Esophagus squamous epithelium (tissue), 5 donors: Measurements from ENCODE around the gene FBXW7. TPM values are rescaled to one million over a fixed set of nuclear protein-coding genes. Genes with fewer than 3 reads are reported as not detected.

Experiments used
- DNase-seq: peaks from one replicate; lab custom pipeline; 2025; lab: John Stamatoyannopoulos, UW
- H3K27ac ChIP-seq, 4 donors: fragments of 200-600 bp; sonication (generic); one replicate each; pipeline ENCODE4 v1.5.1; 2016 to 2019; ENCODE audit warnings: mild to moderate bottlenecking in 1 of 4
- H3K27me3 ChIP-seq, 4 donors: fragments of 200-600 bp; sonication (generic); 1 replicate in 3 of 4; 2 replicates in 1 of 4; pipeline versions ENCODE4 v1.5.1 to v1.6.0; 2017 to 2021; ENCODE audit warnings: antibody characterized with exemption in 1 of 4
- H3K36me3 ChIP-seq, 3 donors: fragments of 200-600 bp; sonication (generic); one replicate each; pipeline ENCODE4 v1.5.1; 2016 to 2019
- H3K4me1 ChIP-seq, 3 donors: fragments of 200-600 bp; sonication (generic); one replicate each; pipeline ENCODE4 v1.5.1; 2017 to 2019
- H3K4me3 ChIP-seq, 4 donors: fragments of 200-600 bp; sonication (generic); 1 replicate in 3 of 4; 2 replicates in 1 of 4; pipeline ENCODE4 v1.5.1; 2016 to 2019; ENCODE audit warnings: mild to moderate bottlenecking in 2 of 4, moderate library complexity in 1 of 4
- H3K9me3 ChIP-seq, 3 donors: fragments of 200-600 bp; sonication (generic); one replicate each; pipeline ENCODE4 v1.5.1; 2016 to 2019
- CTCF ChIP-seq, 6 experiments: fragments of 450-650 bp in 4 of 6; fragments of 200-600 bp in 2 of 6; sonication (generic) in 2 of 6; IDR thresholded peaks; one replicate each; pipeline ENCODE4 v1.5.1; 2016 to 2019; ENCODE audit warnings: antibody characterized with exemption in 6 of 6, mild to moderate bottlenecking in 4 of 6, moderate library complexity in 4 of 6
- POLR2A ChIP-seq, 4 donors: fragments of 450-650 bp; IDR thresholded peaks; one replicate each; pipeline ENCODE4 v1.6.1; 2017; ENCODE audit warnings: antibody characterized with exemption in 4 of 4, mild to moderate bottlenecking in 4 of 4, moderate library complexity in 3 of 4
- WGBS, 2 donors: methylation state at CpG; one replicate each; pipeline ENCODE4 v1.1.5; 2018; 5-methylcytosine and 5-hydroxymethylcytosine counted together
- intact Hi-C: fragments of 100-400 bp; cut with DNase I; formaldehyde crosslinking; loops from one replicate; pipeline ENCODE4 v1.15.0; 2022
- total RNA-seq, 4 donors: library from RNA; depleted of rRNA; stranded (reverse); fragments of >200 nt; gene quantifications; one replicate each; pipeline ENCODE4 v1.1.0, GENCODE V29; 2016
- donor health status: DM: yes; HTN: yes; CAD: no.

FBXW7 gene
- total RNA-seq, 4 donors from 2014 or later: 32.3 to 92.7 (median 36.9) TPM

GRCh38 chr4:152316969-152317368, 218.9 kb downstream of the FBXW7 start:
- DNase-seq: no peak
- intact Hi-C loops: no loop called here
- 57 to 73% methylated on average over 3 of the region's 3 CpGs for whole genome bisulfite sequencing, 2 donors

GRCh38 chr4:152310257-152310656, 225.6 kb downstream of the FBXW7 start:
- no peak overlapping the region for H3K27ac ChIP-seq
- no peaks in the 10 kb centered on the region for H3K4me1 ChIP-seq
- no peak for DNase-seq
- TF ChIP-seq CTCF (IDR thresholded peaks at IDR 0.05): no peak
- no peak for TF ChIP-seq POLR2A (IDR thresholded peaks at IDR 0.05)
- H3K4me3 ChIP-seq: no peak overlapping the region
- H3K36me3 ChIP-seq: no peaks in the 10 kb centered on the region
- H3K27me3 ChIP-seq: no peaks in the 10 kb centered on the region
- WGBS, 2 donors: 79 to 92% methylated on average over 2 of the region's 2 CpGs
- no peaks in the 10 kb centered on the region for H3K9me3 ChIP-seq
- intact Hi-C loops: no loop called here

More at GRCh38 chr4:152316969-152317368, 218.9 kb downstream of the FBXW7 start:
- H3K27me3 ChIP-seq: no peaks in the 10 kb centered on the region
- H3K9me3 ChIP-seq: no peaks in the 10 kb centered on the region
- H3K36me3 ChIP-seq: peaks cover 0 to 20% (median 0%) of the 10 kb centered on the region in 3 donors
- H3K27ac ChIP-seq: no peak overlapping the region
- peaks cover 0 to 11% (median 2%) of the 10 kb centered on the region in 3 donors for H3K4me1 ChIP-seq
- H3K4me3 ChIP-seq: no peak overlapping the region
- no peak for TF ChIP-seq POLR2A (IDR thresholded peaks at IDR 0.05)
- TF ChIP-seq CTCF (IDR thresholded peaks at IDR 0.05): no peak

GRCh38 chr4:152309418-152309817, 226.5 kb downstream of the FBXW7 start:
- H3K4me3 ChIP-seq: no peak overlapping the region
- no peak overlapping the region for H3K27ac ChIP-seq
- TF ChIP-seq CTCF (IDR thresholded peaks at IDR 0.05) (no peak), POLR2A (IDR thresholded peaks at IDR 0.05) (no peak)
- WGBS, 2 donors: 79 to 92% methylated on average over 2 of the region's 2 CpGs
- DNase-seq: no peak
- no peaks in the 10 kb centered on the region for H3K9me3 ChIP-seq
- H3K36me3 ChIP-seq: no peaks in the 10 kb centered on the region
- peaks cover 0 to 2% (median 0%) of the 10 kb centered on the region in 3 donors for H3K4me1 ChIP-seq
- no peaks in the 10 kb centered on the region for H3K27me3 ChIP-seq
- intact Hi-C loops: no loop called here

GRCh38 chr4:152308951-152309350, 226.9 kb downstream of the FBXW7 start:
- Histone ChIP-seq H3K27me3 (no peaks in the 10 kb centered on the region), H3K9me3 (no peaks in the 10 kb centered on the region), H3K4me1 (peaks cover 0 to 7% (median 0%) of the 10 kb centered on the region in 3 donors), H3K27ac (no peak overlapping the region), H3K36me3 (no peaks in the 10 kb centered on the region), H3K4me3 (no peak overlapping the region)
- TF ChIP-seq POLR2A (IDR thresholded peaks at IDR 0.05) (no peak), CTCF (IDR thresholded peaks at IDR 0.05) (no peak)
- 45 to 65% methylated on average over 4 of the region's 4 CpGs for WGBS, 2 donors
- no peak for DNase-seq
- intact Hi-C loops: no loop called here

GRCh38 chr4:152307669-152308068, 228.2 kb downstream of the FBXW7 start:
- intact Hi-C loops: no loop called here
- TF ChIP-seq CTCF (IDR thresholded peaks at IDR 0.05) (no peak), POLR2A (IDR thresholded peaks at IDR 0.05) (no peak)
- H3K9me3 ChIP-seq: no peaks in the 10 kb centered on the region
- H3K4me1 ChIP-seq: peaks cover 0 to 9% (median 0%) of the 10 kb centered on the region in 3 donors
- H3K27ac ChIP-seq: no peak overlapping the region
- WGBS, 2 donors: 89 to 91% methylated on average over 8 of the region's 8 CpGs
- H3K27me3 ChIP-seq: no peaks in the 10 kb centered on the region
- no peak for DNase-seq
- no peaks in the 10 kb centered on the region for H3K36me3 ChIP-seq
- no peak overlapping the region for H3K4me3 ChIP-seq
